Caco-2 (cell line): ENCODE data around the gene NOTO. TPM values are rescaled to one million over a fixed set of nuclear protein-coding genes. Genes with fewer than 3 reads are reported as not detected.

Source experiments
- BruUV-seq: library from RNA; stranded (reverse); fragments of 400-500 nt; replicated peaks from 2 replicates; lab custom pipeline; 2021; lab: Mats Ljungman, UMichigan
- CTCF ChIA-PET: fragments of 300-600 bp; sonication (Branson Sonifier 250); formaldehyde crosslinking; loops from one replicate; lab custom pipeline; 2022; ENCODE audit warnings: antibody characterized with exemption; lab: Charles Lee
- POLR2A ChIA-PET: fragments of 300-600 bp; sonication (Branson Sonifier 250); formaldehyde crosslinking; loops from one replicate; lab custom pipeline; 2022; ENCODE audit warnings: antibody characterized with exemption; lab: Charles Lee
- DNase-seq, 2 experiments: peaks; one replicate each; pipeline versions ENCODE4 v3.0.0 to v3.0.0-alpha.2; 2020 to 2022
- H3K27me3 ChIP-seq: replicated peaks from 2 replicates; pipeline ENCODE4 v1.6.0; 2011; ENCODE audit warnings: low read length; ENCODE audit not compliant: control insufficient read depth, insufficient read depth
- H3K36me3 ChIP-seq: 2 replicates; pipeline ENCODE4 v1.5.1; 2011; ENCODE audit warnings: low read length; ENCODE audit not compliant: control insufficient read depth, insufficient read depth
- H3K4me1 ChIP-seq: fragments of 250-450 bp; sonication (Bioruptor Pico); 2 replicates; pipeline ENCODE4 v1.5.1; 2020; ENCODE audit warnings: mild to moderate bottlenecking
- H3K4me3 ChIP-seq: 2 replicates; pipeline ENCODE4 v1.5.1; 2011; ENCODE audit warnings: low read depth, mild to moderate bottlenecking, control low read depth, low read length
- H3K9me3 ChIP-seq: fragments of 250-450 bp; sonication (Bioruptor Pico); 2 replicates; pipeline ENCODE4 v1.5.1; 2020; ENCODE audit warnings: mild to moderate bottlenecking, moderate library complexity
- H3K27ac Mint-ChIP-seq: one replicate; pipeline ENCODE4 v1.8.0; 2022; ENCODE audit warnings: mixed read lengths; ENCODE audit not compliant: unreplicated experiment
- H3K27me3 Mint-ChIP-seq: one replicate; pipeline ENCODE4 v1.8.0; 2022; ENCODE audit warnings: mixed read lengths; ENCODE audit not compliant: insufficient read depth, unreplicated experiment
- H3K36me3 Mint-ChIP-seq: one replicate; pipeline ENCODE4 v1.8.0; 2022; ENCODE audit warnings: mild to moderate bottlenecking, mixed read lengths; ENCODE audit not compliant: insufficient read depth, unreplicated experiment
- H3K4me1 Mint-ChIP-seq: one replicate; pipeline ENCODE4 v1.8.0; 2022; ENCODE audit warnings: low read depth, mixed read lengths; ENCODE audit not compliant: unreplicated experiment
- H3K4me3 Mint-ChIP-seq: one replicate; pipeline ENCODE4 v1.8.0; 2022; ENCODE audit warnings: mild to moderate bottlenecking, moderate library complexity, mixed read lengths; ENCODE audit not compliant: unreplicated experiment
- H3K9me3 Mint-ChIP-seq: one replicate; pipeline ENCODE4 v1.8.0; 2022; ENCODE audit warnings: mixed read lengths; ENCODE audit not compliant: unreplicated experiment
- CTCF ChIP-seq, 2 experiments: fragments of 200-600 bp in 1 of 2; IDR thresholded peaks; 1 replicate in 1 of 2; 2 replicates in 1 of 2; pipeline versions ENCODE4 v1.5.1 to v1.8.0; 2011 to 2022; ENCODE audit warnings: antibody characterized with exemption in 1 of 2, control low read depth in 1 of 2, inconsistent platforms in 1 of 2, low read depth in 1 of 2, low read length in 1 of 2, mild to moderate bottlenecking in 1 of 2, moderate library complexity in 1 of 2; ENCODE audit not compliant: insufficient read depth in 1 of 2, severe bottlenecking in 1 of 2, unreplicated experiment in 1 of 2
- intact Hi-C: fragments of 100-400 bp; cut with micrococcal nuclease; formaldehyde crosslinking; loops from one replicate; pipeline ENCODE4 v1.10.0; 2022; ENCODE audit not compliant: unreplicated experiment
- total RNA-seq: library from RNA; stranded (reverse); gene quantifications from 2 replicates; pipeline ENCODE4 v1.2.3, GENCODE V29; 2022

The NOTO gene
- total RNA-seq, 1 experiment from 2014 or later = not detected

DNA sequence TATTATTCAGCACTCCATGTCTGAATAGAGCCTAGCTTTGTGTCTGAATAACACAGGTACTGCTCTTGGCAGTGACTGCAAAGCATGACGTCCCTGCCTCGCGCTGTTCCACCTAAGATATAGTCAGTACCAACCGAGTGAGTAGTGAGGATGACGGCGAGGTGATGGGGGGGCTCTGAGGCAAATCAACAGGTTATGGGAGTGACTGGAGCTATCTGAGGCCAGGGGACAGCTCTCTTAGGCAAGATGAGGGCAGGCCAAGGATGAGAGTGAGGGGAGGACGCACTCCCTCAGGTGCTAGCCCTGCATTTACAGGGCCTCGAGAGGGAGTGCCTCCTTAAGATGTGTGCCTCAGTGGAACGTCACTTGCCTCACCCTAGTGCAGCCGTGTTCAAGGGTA lies 28.1 kb upstream of the NOTO start:
- H3K4me3 ChIP-seq = no peak overlapping the region
- peaks cover under 1% of the 10 kb centered on the region for H3K27me3 Mint-ChIP-seq
- H3K36me3 Mint-ChIP-seq = peaks cover 12% of the 10 kb centered on the region
- no peaks in the 10 kb centered on the region for H3K9me3 Mint-ChIP-seq
- ChIA-PET CTCF (interaction anchor here (0.8 kb wide), 1 partner anchor 94 kb away, joined by 3 read pairs; no protein-coding TSS in a partner anchor), POLR2A (no interaction called here)
- H3K27me3 ChIP-seq = no peaks in the 10 kb centered on the region
- intact Hi-C loops = no loop called here
- peaks cover 28% of the 10 kb centered on the region for H3K4me1 ChIP-seq
- no TSS peak for BruUV-seq
- peaks cover 10% of the 10 kb centered on the region for H3K4me1 Mint-ChIP-seq
- H3K4me3 Mint-ChIP-seq = no peak overlapping the region
- no peaks in the 10 kb centered on the region for H3K9me3 ChIP-seq
- no peak for DNase-seq
- no peak for TF ChIP-seq CTCF (IDR thresholded peaks at IDR 0.05; ENCODE audit: insufficient read depth in 1 of 2, low read depth in 1 of 2, low read length in 1 of 2, severe bottlenecking in 1 of 2, unreplicated experiment in 1 of 2)
- H3K27ac Mint-ChIP-seq = no peak overlapping the region
- no peaks in the 10 kb centered on the region for H3K36me3 ChIP-seq

GRCh38 chr2:73174941-73175662 lies 27.3 kb upstream of the NOTO start:
- ChIA-PET CTCF (interaction anchor here (1.0 to 4.0 kb wide), 2 partner anchors 37 to 281 kb away, joined by 3 to 105 read pairs; partner anchors contain the start of gene SMYD5), POLR2A (no interaction called here)
- no peak for DNase-seq
- intact Hi-C loops = loop anchor here (5.0 kb wide), 2 partner anchors 103 to 203 kb away; partner anchors contain the start of gene SFXN5
- Histone ChIP-seq H3K27me3 (no peaks in the 10 kb centered on the region), H3K4me1 (peaks cover 28% of the 10 kb centered on the region), H3K36me3 (no peaks in the 10 kb centered on the region), H3K4me3 (peak overlapping the region; percentile 76), H3K9me3 (no peaks in the 10 kb centered on the region)
- H3K36me3 Mint-ChIP-seq = peaks cover 12% of the 10 kb centered on the region
- peaks cover 10% of the 10 kb centered on the region for H3K4me1 Mint-ChIP-seq
- peak overlapping the region; percentile 94 for H3K4me3 Mint-ChIP-seq
- no peak overlapping the region for H3K27ac Mint-ChIP-seq
- TF ChIP-seq CTCF (IDR thresholded peaks at IDR 0.05; ENCODE audit: insufficient read depth in 1 of 2, low read depth in 1 of 2, low read length in 1 of 2, severe bottlenecking in 1 of 2, unreplicated experiment in 1 of 2) = no peak
- BruUV-seq = no TSS peak
- peaks cover 3% of the 10 kb centered on the region for H3K27me3 Mint-ChIP-seq
- no peaks in the 10 kb centered on the region for H3K9me3 Mint-ChIP-seq

DNA sequence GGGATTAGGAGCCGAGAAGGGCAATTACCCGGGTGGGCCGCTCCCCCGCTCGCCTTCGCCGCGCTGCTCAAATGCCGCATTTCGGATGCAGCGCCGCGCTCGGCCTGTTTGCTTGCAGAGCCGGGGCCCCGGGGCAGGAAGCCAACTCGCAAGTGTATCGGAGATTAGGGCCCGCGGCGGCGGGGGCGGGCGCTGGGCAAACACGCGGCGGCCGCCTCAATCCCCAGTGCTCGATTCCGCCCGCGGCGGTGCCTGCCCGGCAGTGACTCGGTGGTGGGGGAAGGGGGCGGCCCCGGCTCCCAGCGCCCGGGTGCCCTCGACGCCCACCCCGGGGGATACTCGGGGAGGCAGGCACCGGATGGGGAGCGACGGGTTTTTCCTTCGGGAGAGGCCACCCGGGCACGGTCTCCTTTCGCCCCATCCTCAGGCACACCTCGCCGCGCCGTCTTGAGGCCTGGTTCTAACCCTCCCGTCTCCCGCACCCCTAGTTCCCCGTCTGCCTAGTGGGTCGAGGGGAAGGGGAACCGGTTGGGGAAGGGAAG lies 26.6 kb upstream of the NOTO start:
- Mint-ChIP-seq H3K27me3 (peaks cover 6% of the 10 kb centered on the region), H3K9me3 (no peaks in the 10 kb centered on the region), H3K27ac (no peak overlapping the region), H3K4me3 (peak overlapping the region; percentile 94), H3K36me3 (peaks cover 12% of the 10 kb centered on the region), H3K4me1 (peaks cover 10% of the 10 kb centered on the region)
- H3K36me3 ChIP-seq = no peaks in the 10 kb centered on the region
- ChIA-PET POLR2A (interaction anchor here (1.4 kb wide), 1 partner anchor 16 kb away, joined by 16 read pairs; no protein-coding TSS in a partner anchor), CTCF (interaction anchor here (1.0 to 4.0 kb wide), 9 partner anchors 12 to 289 kb away, joined by 3 to 105 read pairs (median 22); partner anchors contain the start of genes CCT7, PRADC1, SMYD5 and SPR)
- intact Hi-C loops = loop anchor here (2.0 to 5.0 kb wide), 3 partner anchors 103 to 283 kb away; partner anchors contain the start of gene SFXN5
- TF ChIP-seq CTCF (IDR thresholded peaks at IDR 0.05; ENCODE audit: insufficient read depth in 1 of 2, low read depth in 1 of 2, low read length in 1 of 2, severe bottlenecking in 1 of 2, unreplicated experiment in 1 of 2) = no peak
- peak overlapping the region; percentile 76 for H3K4me3 ChIP-seq
- DNase-seq = peak; percentile 61 to 76
- H3K4me1 ChIP-seq = peaks cover 28% of the 10 kb centered on the region
- no peaks in the 10 kb centered on the region for H3K9me3 ChIP-seq
- no TSS peak for BruUV-seq
- no peaks in the 10 kb centered on the region for H3K27me3 ChIP-seq
